ENCODE data around the gene SPATA13.

- TF ChIP-seq POLR2A (IDR thresholded peaks at IDR 0.05) (no peak), POLR2AphosphoS5 (IDR thresholded peaks at IDR 0.05) (no peak)
- TF ChIP-seq, protein P1, sequence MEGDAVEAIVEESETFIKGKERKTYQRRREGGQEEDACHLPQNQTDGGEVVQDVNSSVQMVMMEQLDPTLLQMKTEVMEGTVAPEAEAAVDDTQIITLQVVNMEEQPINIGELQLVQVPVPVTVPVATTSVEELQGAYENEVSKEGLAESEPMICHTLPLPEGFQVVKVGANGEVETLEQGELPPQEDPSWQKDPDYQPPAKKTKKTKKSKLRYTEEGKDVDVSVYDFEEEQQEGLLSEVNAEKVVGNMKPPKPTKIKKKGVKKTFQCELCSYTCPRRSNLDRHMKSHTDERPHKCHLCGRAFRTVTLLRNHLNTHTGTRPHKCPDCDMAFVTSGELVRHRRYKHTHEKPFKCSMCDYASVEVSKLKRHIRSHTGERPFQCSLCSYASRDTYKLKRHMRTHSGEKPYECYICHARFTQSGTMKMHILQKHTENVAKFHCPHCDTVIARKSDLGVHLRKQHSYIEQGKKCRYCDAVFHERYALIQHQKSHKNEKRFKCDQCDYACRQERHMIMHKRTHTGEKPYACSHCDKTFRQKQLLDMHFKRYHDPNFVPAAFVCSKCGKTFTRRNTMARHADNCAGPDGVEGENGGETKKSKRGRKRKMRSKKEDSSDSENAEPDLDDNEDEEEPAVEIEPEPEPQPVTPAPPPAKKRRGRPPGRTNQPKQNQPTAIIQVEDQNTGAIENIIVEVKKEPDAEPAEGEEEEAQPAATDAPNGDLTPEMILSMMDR (IDR thresholded peaks at IDR 0.05) = no peak
Observed at GRCh38 chr13:24159357-24159756, 1.2 kb upstream of the SPATA13 start.
